CD4-positive, alpha-beta T cell treated with Interleukin-17A for 1 hour (primary cell): ENCODE measurements around the gene TNIK.
A peak's percentile ranks its signal among the peaks of the same experiment; 100 is the strongest.

Experiments
- DNase-seq: peaks from one replicate; pipeline ENCODE4 v3.0.0-alpha.2; 2020

The TNIK gene

GRCh38 chr3:171459942-171460724, at the start of gene TNIK:
TSS of gene TNIK (minus strand) at chr3:171460405. CDS start at chr3:171460063, 342 bp downstream.
- DNase-seq: peak; percentile 95

- no peak for DNase-seq
Measured at GRCh38 chr3:171508676-171509075, 48.5 kb upstream of the TNIK start.

DNA sequence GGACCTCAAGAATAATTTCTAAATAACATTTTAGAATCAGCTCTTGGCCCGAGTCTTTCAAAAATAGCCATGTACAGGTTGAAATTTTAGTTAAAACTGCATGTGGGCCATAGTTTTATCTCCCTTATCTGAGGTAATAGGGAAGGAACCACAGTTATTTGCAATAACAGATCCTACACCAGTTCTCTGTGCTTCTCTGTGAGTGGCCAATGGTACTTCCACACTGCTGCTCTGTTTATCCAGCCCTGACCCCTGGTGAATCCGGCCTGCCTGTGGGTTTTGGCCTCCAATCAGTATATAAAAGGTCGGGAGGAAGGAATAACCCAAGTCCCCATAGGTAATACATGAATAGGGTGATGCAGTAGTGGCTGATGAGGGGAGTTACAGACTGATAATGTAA, 48.0 kb upstream of the TNIK start:
- no peak for DNase-seq

- no peak for DNase-seq
Measured at GRCh38 chr3:171506743-171507319, 46.6 kb upstream of the TNIK start.

- DNase-seq: no peak
Measured at GRCh38 chr3:171505822-171506333, 45.7 kb upstream of the TNIK start.

DNA sequence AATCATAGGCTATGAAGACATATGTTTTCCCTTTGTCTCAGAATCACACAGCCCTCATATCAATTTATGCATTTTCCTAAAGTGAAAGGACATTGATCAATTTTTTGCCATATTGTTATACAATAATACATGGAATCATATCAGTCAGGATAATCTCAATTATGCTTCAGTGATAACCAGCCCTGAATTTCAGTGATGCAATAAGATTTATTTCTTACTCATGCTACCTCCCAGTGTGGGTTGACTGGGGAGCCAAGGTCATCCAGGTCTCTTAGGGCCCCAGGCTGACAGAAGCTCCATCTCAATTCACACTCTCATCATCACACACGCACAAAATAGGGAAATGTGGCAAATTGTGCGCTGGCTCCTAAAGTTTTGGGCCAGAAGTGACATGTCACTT, 44.2 kb upstream of the TNIK start:
- DNase-seq: no peak

DNA sequence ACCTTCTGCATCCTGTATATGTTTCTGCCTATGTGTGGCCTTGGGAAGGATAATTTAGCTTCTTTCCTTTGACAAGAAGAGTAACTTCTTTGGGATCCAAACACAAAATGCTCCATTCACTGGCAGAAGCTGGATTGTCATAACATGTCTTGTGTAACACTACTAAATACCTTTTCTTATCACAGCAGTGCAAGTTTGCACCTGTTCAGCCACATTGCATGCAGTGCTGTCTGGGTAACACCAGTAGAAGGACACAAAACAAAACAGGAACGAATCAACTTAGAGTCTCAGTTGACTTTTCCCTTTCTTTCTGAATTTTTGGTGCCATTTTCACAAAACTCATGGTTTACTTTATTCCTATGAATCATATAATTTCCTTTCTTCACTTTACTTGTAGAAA, 43.6 kb upstream of the TNIK start:
- DNase-seq: no peak

DNA sequence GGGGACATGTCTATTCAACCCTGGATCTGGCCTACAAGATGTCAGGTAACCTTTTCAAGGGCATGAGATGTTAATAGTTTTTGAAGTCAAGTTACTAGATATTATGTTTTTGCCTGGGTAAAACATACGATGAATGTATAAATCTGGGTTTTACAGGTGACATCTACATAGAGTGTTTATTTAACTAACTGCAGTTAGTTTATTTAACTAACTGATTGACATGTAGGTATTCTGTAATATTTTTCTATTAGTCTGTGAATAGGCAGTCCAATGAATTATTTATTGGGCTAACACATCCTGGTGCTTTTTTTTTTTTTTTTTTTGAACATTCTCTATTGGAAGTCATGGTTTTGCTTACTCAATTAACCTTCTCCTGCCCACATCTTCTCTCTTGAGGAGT, 38.7 kb upstream of the TNIK start:
- DNase-seq: no peak

DNA sequence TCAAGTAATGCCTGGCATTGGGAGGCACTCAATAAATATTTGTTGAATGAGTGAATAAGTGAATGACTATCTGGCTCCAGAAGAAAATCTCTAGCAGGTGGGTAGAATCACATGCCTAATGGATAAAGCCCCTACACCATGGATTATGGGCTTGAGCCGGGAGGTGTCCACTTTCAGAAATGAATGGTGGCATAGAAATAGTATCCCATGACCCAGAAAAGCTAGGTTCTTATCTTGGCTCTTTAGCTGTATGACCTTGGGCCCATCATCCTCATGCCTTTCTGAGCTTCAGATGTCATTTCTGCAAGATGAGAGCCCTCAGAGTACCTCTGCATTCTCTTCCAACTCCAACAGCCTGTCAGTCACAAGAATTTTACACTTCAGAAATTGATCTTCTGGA, 37.3 kb upstream of the TNIK start:
- no peak for DNase-seq

GRCh38 chr3:171495413-171495812, 35.2 kb upstream of the TNIK start:
- DNase-seq: no peak

- peak; percentile 65 for DNase-seq
Measured at GRCh38 chr3:171494457-171495109, 34.4 kb upstream of the TNIK start.

DNA sequence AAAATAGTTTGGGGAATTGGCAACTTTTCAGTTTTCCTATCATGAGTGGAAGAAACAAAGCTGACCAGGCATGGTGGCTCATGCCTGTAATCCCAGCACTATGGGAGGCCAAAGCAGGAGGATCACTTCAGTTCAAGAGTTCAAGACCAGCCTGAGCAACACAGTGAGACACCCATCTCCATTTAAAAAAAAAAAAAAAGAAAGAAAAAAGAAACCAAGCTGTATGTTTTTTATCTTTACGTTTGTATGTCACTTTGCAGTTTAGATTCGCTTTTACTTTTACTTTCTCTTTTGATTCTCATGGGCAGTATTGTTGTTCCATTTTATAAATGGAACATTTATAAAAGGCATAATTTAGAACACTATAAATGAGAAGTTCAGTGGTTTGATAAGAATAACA, 31.2 kb upstream of the TNIK start:
- peak; percentile 52 for DNase-seq

- DNase-seq: no peak
Measured at GRCh38 chr3:171490901-171491300, 30.7 kb upstream of the TNIK start.

DNA sequence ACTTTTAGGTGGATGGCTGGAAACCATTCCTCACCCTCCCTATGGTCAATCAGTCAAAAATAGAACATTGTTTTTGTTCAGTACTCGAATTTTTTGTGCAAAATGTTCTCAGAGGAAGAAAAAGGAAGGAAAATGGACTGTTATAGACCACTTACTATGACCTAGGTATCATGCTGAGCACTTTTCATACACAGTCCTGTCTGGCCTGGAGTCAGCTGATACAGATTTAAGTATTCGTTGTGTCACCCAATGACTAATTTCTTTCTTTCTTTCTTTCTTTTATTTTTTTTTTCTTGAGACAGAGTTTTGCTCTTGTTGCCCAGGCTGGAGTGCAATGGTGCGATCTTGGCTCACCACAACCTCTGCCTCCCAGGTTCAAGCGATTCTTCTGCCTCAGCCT, 29.1 kb upstream of the TNIK start:
- DNase-seq: no peak

- no peak for DNase-seq
Measured at GRCh38 chr3:171488479-171488878, 28.3 kb upstream of the TNIK start.

GRCh38 chr3:171487382-171487781, 27.2 kb upstream of the TNIK start:
- DNase-seq: no peak

DNA sequence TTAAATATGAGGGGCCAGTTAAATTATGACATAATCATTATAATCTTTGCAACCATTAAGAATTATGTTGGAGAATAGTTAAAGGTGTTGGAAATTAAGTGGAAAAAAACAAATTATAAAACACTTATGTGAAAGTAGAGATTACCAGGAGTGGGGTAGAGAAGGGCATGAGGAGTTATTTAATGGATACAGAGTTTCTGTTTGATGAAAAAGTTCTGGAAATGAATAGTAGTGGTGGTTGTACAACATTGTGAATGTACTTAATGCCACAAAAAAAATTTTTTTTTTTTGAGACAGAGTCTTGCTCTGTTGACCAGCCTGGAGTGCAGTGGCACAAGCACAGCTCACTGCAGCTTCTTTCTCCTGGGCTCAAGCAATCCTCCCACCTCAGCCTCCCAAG, 25.1 kb upstream of the TNIK start:
- no peak for DNase-seq

GRCh38 chr3:171481011-171481410, 20.8 kb upstream of the TNIK start:
- no peak for DNase-seq

DNA sequence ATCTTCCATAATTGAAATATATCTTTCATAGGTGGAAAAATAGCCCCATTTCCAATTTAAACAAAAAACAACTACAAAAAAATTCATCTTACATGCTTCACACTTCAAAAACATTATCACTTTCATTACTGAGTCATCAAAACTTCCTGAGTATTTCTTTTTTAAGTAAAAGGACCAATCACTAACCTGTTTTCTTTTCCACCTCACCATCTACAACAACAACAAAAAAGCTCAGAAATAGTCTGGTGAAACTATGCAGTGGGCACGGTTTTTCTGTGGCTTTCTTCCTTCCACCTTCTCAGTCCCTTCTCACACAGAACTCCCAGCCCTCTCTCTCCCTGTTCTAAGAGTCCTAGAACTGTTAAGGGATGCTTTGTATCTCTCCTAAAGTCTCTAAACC, 20.3 kb upstream of the TNIK start:
- DNase-seq: peak; percentile 51

- DNase-seq: no peak
Measured at GRCh38 chr3:171476532-171477102, 16.4 kb upstream of the TNIK start.

GRCh38 chr3:171472552-171472951, 12.3 kb upstream of the TNIK start:
- no peak for DNase-seq

DNA sequence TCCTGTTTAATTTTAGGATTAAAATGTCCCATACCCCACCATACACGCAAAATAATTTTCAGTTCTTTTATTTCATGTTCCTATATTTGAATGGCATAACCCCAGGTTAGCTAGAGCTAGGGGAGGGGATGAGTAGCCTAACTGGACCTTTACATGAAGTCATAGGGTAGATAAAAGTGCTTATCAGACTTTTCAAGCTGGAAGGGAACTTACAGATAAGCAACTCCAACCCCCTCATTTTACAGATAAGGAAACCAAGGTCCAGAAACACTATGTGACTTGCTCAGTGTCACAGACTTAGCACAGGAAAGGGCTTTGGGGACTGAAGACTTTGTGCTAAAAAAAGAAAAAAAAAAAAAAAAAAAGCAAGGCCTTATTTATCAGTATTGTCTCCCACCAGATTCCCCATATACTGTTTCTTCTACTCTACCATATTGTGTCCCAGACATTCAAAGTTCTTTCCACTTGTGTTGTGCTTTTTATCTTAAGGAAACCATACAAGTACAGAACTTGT, 10.6 kb upstream of the TNIK start:
- DNase-seq: no peak

DNA sequence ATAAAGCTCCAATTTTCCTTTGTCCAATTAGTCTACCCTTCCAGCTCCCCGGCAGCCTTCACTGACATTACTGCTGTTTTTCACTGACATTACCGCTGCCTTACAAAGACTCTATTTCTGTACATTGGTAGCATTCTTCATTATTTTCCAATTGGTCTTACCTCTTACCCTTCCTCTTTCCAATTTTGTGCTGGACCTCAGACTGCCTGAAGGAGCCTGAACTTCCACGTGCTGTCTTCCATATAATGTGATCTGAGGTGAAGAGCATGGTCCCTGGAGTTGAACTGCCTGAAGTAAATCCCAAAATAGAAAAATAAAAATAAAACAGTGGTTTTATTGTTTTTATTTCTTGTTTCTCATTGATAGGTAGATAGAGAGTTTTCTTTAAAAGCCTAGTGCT, 9.2 kb upstream of the TNIK start:
- no peak for DNase-seq
